Gastrocnemius medialis (tissue), 4 donors: ENCODE data around the gene LPAR2.

Experiments
- CTCF ChIP-seq, 5 experiments: fragments of 450-650 bp in 3 of 5; fragments of 200-600 bp in 2 of 5; sonication (generic) in 2 of 5; IDR thresholded peaks in 4 of 5; conservative IDR thresholded peaks in 1 of 5; 1 replicate in 4 of 5; 2 replicates in 1 of 5; pipeline ENCODE4 v1.5.1; 2016 to 2019; ENCODE audit warnings: antibody characterized with exemption in 5 of 5, mild to moderate bottlenecking in 3 of 5, moderate library complexity in 3 of 5
- POLR2A ChIP-seq, 2 donors: fragments of 450-650 bp; IDR thresholded peaks; one replicate each; pipeline ENCODE4 v1.6.1; 2017; ENCODE audit warnings: antibody characterized with exemption in 2 of 2, mild to moderate bottlenecking in 2 of 2, moderate library complexity in 2 of 2

- TF ChIP-seq CTCF (IDR thresholded peaks at IDR 0.05 in 4 of 5, conservative IDR thresholded peaks at IDR 0.05 in 1 of 5) (no peak), POLR2A (IDR thresholded peaks at IDR 0.05) (no peak)
Observed at GRCh38 chr19:19677579-19677978, 49.6 kb upstream of the LPAR2 start.
